Daoy (cell line): ENCODE results near the gene LAT. TPM values are rescaled to one million over a fixed set of nuclear protein-coding genes. Genes with fewer than 3 reads are reported as not detected.
A peak's percentile ranks its signal among the peaks of the same experiment; 100 is the strongest.

Source experiments
- DNase-seq: peaks from one replicate; pipeline ENCODE4 v3.0.0-alpha.2; 2015; ENCODE audit warnings: low read depth
- total RNA-seq: library from RNA; depleted of rRNA; stranded (reverse); fragments of >200 nt; shearing (Covaris generic); gene quantifications from 2 replicates; pipeline ENCODE4 v1.2.3, GENCODE V29; 2014

The LAT gene
- total RNA-seq, 1 experiment from 2014 or later, result 8.6 TPM

- peak; percentile 90 for DNase-seq
These were observed 23.1 kb downstream of the LAT start for GRCh38 chr16:29007730-29008593.

- no peak for DNase-seq
These were observed 24.4 kb downstream of the LAT start for GRCh38 chr16:29009050-29009837.

GRCh38 chr16:29009838-29010166, 24.9 kb downstream of the LAT start:
- DNase-seq, result no peak

- no peak for DNase-seq
These were observed 26.3 kb downstream of the LAT start for GRCh38 chr16:29011112-29011511.

- no peak for DNase-seq
These were observed 27.0 kb downstream of the LAT start for GRCh38 chr16:29011851-29012250.

- DNase-seq, result no peak
These were observed 28.2 kb downstream of the LAT start for GRCh38 chr16:29012913-29013553.

- no peak for DNase-seq
These were observed 29.8 kb downstream of the LAT start for GRCh38 chr16:29014561-29015069.

GRCh38 chr16:29022196-29022595, 37.3 kb downstream of the LAT start:
- DNase-seq, result no peak

- DNase-seq, result peak; percentile 37
These were observed 38.7 kb downstream of the LAT start for GRCh38 chr16:29023279-29024277.

GRCh38 chr16:29024278-29024677, 39.4 kb downstream of the LAT start:
- no peak for DNase-seq

- no peak for DNase-seq
These were observed 40.4 kb downstream of the LAT start for GRCh38 chr16:29025218-29025617.

- no peak for DNase-seq
These were observed 40.9 kb downstream of the LAT start for GRCh38 chr16:29025735-29026134.

- no peak for DNase-seq
These were observed 43.8 kb downstream of the LAT start for GRCh38 chr16:29028457-29029167.

- DNase-seq, result peak; percentile 98
These were observed 44.5 kb downstream of the LAT start for GRCh38 chr16:29029168-29029994.

- no peak for DNase-seq
These were observed 45.4 kb downstream of the LAT start for GRCh38 chr16:29030086-29030840.
